Measurements from ENCODE around the gene SIPA1L3. TPM values are rescaled to one million over a fixed set of nuclear protein-coding genes. Genes with fewer than 3 reads are reported as not detected.
A peak's percentile ranks its signal among the peaks of the same experiment; 100 is the strongest.

Gene SIPA1L3
- total RNA-seq, 2 donors from 2014 or later: 42.8 to 48.2 TPM

GRCh38 chr19:37995346-37995745 is 88.3 kb downstream of the SIPA1L3 start:
- TF ChIP-seq CTCF (conservative IDR thresholded peaks at IDR 0.05): no peak
- DNase-seq: no peak
- no peaks in the 10 kb centered on the region for H3K9me3 Mint-ChIP-seq
- no peak overlapping the region for H3K4me3 Mint-ChIP-seq
- no peaks in the 10 kb centered on the region for H3K4me1 ChIP-seq (ENCODE audit: control insufficient read depth, insufficient read depth, low read length)
- 95 to 98% methylated on average over 6 to 7 of the region's 7 CpGs for WGBS, 2 experiments (ENCODE audit: insufficient coverage in 1 of 2, insufficient read length in 1 of 2)
- H3K36me3 ChIP-seq (ENCODE audit: control insufficient read depth, insufficient read depth, low read length): no peaks in the 10 kb centered on the region
- H3K9me3 ChIP-seq (ENCODE audit: control insufficient read depth, low read length): no peaks in the 10 kb centered on the region
- H3K27me3 Mint-ChIP-seq (ENCODE audit: insufficient read depth): no peaks in the 10 kb centered on the region
- peaks cover 4% of the 10 kb centered on the region for H3K4me1 Mint-ChIP-seq
- no peak overlapping the region for H3K9ac ChIP-seq (ENCODE audit: extremely low read depth, low read length, poor library complexity, severe bottlenecking)
- no peak overlapping the region for H3K4me3 ChIP-seq (ENCODE audit: low read length)
- no peaks in the 10 kb centered on the region for H3K27me3 ChIP-seq (ENCODE audit: control insufficient read depth, insufficient read depth, low read length, poor library complexity, severe bottlenecking)
- H3K27ac ChIP-seq (ENCODE audit: low read depth, low read length): no peak overlapping the region
- H3K36me3 Mint-ChIP-seq (ENCODE audit: low read depth): peaks cover 8% of the 10 kb centered on the region
- H3K27ac Mint-ChIP-seq: peak overlapping the region; percentile 37

- Mint-ChIP-seq H3K9me3 (no peaks in the 10 kb centered on the region), H3K4me1 (no peaks in the 10 kb centered on the region), H3K36me3 (ENCODE audit: low read depth) (peaks cover 8% of the 10 kb centered on the region), H3K4me3 (no peak overlapping the region), H3K27ac (no peak overlapping the region), H3K27me3 (ENCODE audit: insufficient read depth) (no peaks in the 10 kb centered on the region)
- Histone ChIP-seq H3K27ac (ENCODE audit: low read depth, low read length) (no peak overlapping the region), H3K9me3 (ENCODE audit: control insufficient read depth, low read length) (no peaks in the 10 kb centered on the region), H3K4me3 (ENCODE audit: low read length) (no peak overlapping the region), H3K9ac (ENCODE audit: extremely low read depth, low read length, poor library complexity, severe bottlenecking) (no peak overlapping the region), H3K27me3 (ENCODE audit: control insufficient read depth, insufficient read depth, low read length, poor library complexity, severe bottlenecking) (no peaks in the 10 kb centered on the region), H3K4me1 (ENCODE audit: control insufficient read depth, insufficient read depth, low read length) (no peaks in the 10 kb centered on the region), H3K36me3 (ENCODE audit: control insufficient read depth, insufficient read depth, low read length) (no peaks in the 10 kb centered on the region)
- TF ChIP-seq CTCF (conservative IDR thresholded peaks at IDR 0.05): no peak
- DNase-seq: no peak
- WGBS, 2 experiments (ENCODE audit: insufficient coverage in 1 of 2, insufficient read length in 1 of 2): 90 to 100% methylated on average over 3 of the region's 3 CpGs
These were observed 90.9 kb downstream of the SIPA1L3 start for GRCh38 chr19:37997911-37998344.

GRCh38 chr19:37998801-37999308 is 91.8 kb downstream of the SIPA1L3 start:
- Mint-ChIP-seq H3K9me3 (no peaks in the 10 kb centered on the region), H3K27me3 (ENCODE audit: insufficient read depth) (no peaks in the 10 kb centered on the region), H3K27ac (no peak overlapping the region), H3K4me1 (no peaks in the 10 kb centered on the region), H3K36me3 (ENCODE audit: low read depth) (peaks cover 8% of the 10 kb centered on the region), H3K4me3 (no peak overlapping the region)
- DNase-seq: no peak
- H3K36me3 ChIP-seq (ENCODE audit: control insufficient read depth, insufficient read depth, low read length): no peaks in the 10 kb centered on the region
- H3K9ac ChIP-seq (ENCODE audit: extremely low read depth, low read length, poor library complexity, severe bottlenecking): no peak overlapping the region
- no peak overlapping the region for H3K27ac ChIP-seq (ENCODE audit: low read depth, low read length)
- no peaks in the 10 kb centered on the region for H3K4me1 ChIP-seq (ENCODE audit: control insufficient read depth, insufficient read depth, low read length)
- no peak for TF ChIP-seq CTCF (conservative IDR thresholded peaks at IDR 0.05)
- 97 to 100% methylated on average over 2 to 3 of the region's 3 CpGs for WGBS, 2 experiments (ENCODE audit: insufficient coverage in 1 of 2, insufficient read length in 1 of 2)
- no peak overlapping the region for H3K4me3 ChIP-seq (ENCODE audit: low read length)
- no peaks in the 10 kb centered on the region for H3K27me3 ChIP-seq (ENCODE audit: control insufficient read depth, insufficient read depth, low read length, poor library complexity, severe bottlenecking)
- H3K9me3 ChIP-seq (ENCODE audit: control insufficient read depth, low read length): no peaks in the 10 kb centered on the region
